Right cardiac atrium (tissue), 5 donors: ENCODE data around the gene IL23A. TPM values are rescaled to one million over a fixed set of nuclear protein-coding genes. Genes with fewer than 3 reads are reported as not detected.

Experiments
- ATAC-seq, 2 donors: fragments of 200-7000 bp; cut with Tn5 transposase; one replicate each; pipeline versions ENCODE4 v1.8.0 to v1.9.1; 2020; ENCODE audit warnings: moderate library complexity in 2 of 2, mild to moderate bottlenecking in 1 of 2
- DNase-seq, 3 donors: peaks; one replicate each; pipeline ENCODE4 v3.0.0-alpha.2; 2020
- H3K27ac ChIP-seq: one replicate; pipeline ENCODE4 v1.5.1; 2013; ENCODE audit warnings: mild to moderate bottlenecking, low read length, control low read depth, moderate library complexity
- H3K27me3 ChIP-seq: one replicate; pipeline ENCODE4 v1.6.1; 2013; ENCODE audit not compliant: control insufficient read depth, insufficient read depth
- H3K4me1 ChIP-seq: one replicate; pipeline ENCODE4 v1.6.1; 2013; ENCODE audit warnings: low read length; ENCODE audit not compliant: control insufficient read depth, insufficient read depth
- H3K4me3 ChIP-seq: one replicate; pipeline ENCODE4 v1.5.1; 2013; ENCODE audit warnings: low read length, control low read depth
- H3K9me3 ChIP-seq: one replicate; pipeline ENCODE4 v1.6.1; 2013; ENCODE audit warnings: low read length; ENCODE audit not compliant: control insufficient read depth
- WGBS: extraction: QIAGEN DNeasy Blood & Tissue Kit; methylation state at CpG from one replicate; pipeline ENCODE4 v1.1.7; 2013; 5-methylcytosine and 5-hydroxymethylcytosine counted together
- intact Hi-C, 4 donors: fragments of 100-400 bp; cut with DNase I; formaldehyde crosslinking; loops; one replicate each; pipeline versions ENCODE4 v1.11.0 to v1.14.0; 2022 to 2023
- long read RNA-seq, 4 donors: library from polyadenylated mRNA; unstranded; transcript quantifications; one replicate each; pipeline ENCODE4 v2.0.0, GENCODE V29; 2020 to 2021
- polyA plus RNA-seq: library from polyadenylated mRNA; stranded (reverse); fragments of 200-250 nt; gene quantifications from one replicate; pipeline ENCODE4 v1.2.3, GENCODE V29; 2013
- total RNA-seq, 4 donors: library from RNA; stranded (reverse); fragmentation: NEBNext Ultra II Directional; extraction: Animal tissue kit (Norgen Biotek cat#: 25700); gene quantifications; one replicate each; pipeline ENCODE4 v1.2.1, GENCODE V29; 2021
- donor health status: healthy with polysubstance abuse.
- donor health status: DM: no; HTN: yes; CAD: no.
- donor health status: DM: no; HTN: no; CAD: no.
- donor health status: DM: no; HTN: yes; CAD: no; lungs with severe emphysema.
- donor health status: DM: yes; HTN: yes; CAD: no.

Gene IL23A, protein sequence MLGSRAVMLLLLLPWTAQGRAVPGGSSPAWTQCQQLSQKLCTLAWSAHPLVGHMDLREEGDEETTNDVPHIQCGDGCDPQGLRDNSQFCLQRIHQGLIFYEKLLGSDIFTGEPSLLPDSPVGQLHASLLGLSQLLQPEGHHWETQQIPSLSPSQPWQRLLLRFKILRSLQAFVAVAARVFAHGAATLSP
- not detected for total RNA-seq
- polyA plus RNA-seq, result 0.32 TPM
- long read RNA-seq, donor 1, result 0 reads
- long read RNA-seq, donor 2, result 0 reads
- long read RNA-seq, donor 3, result 0 reads
- long read RNA-seq, donor 4, result 0 reads

DNA sequence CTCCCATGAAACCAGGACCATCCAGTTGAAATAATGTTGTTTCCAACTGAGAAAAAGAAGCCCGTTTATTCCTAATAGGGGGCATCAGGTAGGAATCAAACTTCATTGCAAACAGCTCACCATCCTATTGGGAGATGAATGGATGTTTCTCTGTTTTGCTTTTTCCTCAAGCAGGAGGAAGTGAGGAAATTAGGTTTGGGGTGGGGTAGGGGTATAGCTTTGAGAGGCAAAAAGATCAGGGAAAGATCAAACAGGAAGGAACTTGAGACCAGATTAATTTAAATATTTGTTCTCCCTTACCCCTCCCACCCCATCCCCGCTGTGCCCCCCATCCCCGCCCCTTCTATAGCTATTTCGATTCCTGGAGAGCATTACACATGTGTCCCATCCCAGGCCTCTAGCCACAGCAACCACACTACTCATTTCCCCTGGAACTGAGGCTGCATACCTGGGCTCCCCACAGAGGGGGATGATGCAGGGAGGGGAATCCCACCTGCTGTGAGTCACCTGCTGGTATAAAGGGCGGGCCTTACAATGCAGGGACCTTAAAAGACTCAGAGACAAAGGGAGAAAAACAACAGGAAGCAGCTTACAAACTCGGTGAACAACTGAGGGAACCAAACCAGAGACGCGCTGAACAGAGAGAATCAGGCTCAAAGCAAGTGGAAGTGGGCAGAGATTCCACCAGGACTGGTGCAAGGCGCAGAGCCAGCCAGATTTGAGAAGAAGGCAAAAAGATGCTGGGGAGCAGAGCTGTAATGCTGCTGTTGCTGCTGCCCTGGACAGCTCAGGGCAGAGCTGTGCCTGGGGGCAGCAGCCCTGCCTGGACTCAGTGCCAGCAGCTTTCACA lies at the start of gene IL23A:
IL23A (plus strand) TSS at position 577 of the 850 bp plus-strand sequence; CDS start at position 738, 161 bp downstream.
- Histone ChIP-seq H3K27ac (no peak within 1 kb of the TSS), H3K27me3 (no peaks in the 10 kb centered on the region), H3K4me3 (no peak within 1 kb of the TSS), H3K4me1 (no peaks in the 10 kb centered on the region), H3K9me3 (no peaks in the 10 kb centered on the region)
- DNase-seq (no peak), ATAC-seq (no peak)
- intact Hi-C loops, result loop anchor here in 1 of 4 donors (10.0 kb wide), 1 partner anchor 126 kb away; the partner anchor contains the start of gene SPRYD4
- WGBS, result 32% methylated on average over 9 of the region's 9 CpGs

DNA sequence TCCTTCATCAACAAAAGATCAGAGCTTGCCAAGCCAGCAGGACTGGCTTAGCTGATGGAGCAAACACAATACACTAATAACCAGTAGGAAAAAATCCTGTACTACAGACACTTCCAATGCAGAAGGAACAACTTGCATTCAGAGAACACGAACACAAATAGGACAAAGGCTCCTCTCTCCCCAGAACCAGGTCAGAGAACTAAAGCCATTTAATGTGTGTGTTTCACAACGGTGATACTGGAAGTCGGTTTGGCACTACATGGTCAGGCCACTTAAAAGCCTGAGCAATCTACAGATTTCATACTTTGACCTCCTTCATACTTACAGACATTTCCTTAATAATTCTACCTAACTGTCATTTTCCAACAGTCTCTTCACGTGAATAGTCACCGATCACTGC lies 44.9 kb upstream of the IL23A start:
- Histone ChIP-seq H3K4me3 (no peak overlapping the region), H3K27ac (no peak overlapping the region), H3K4me1 (peaks cover 12% of the 10 kb centered on the region), H3K27me3 (no peaks in the 10 kb centered on the region), H3K9me3 (no peaks in the 10 kb centered on the region)
- ATAC-seq, result no peak
- 65% methylated on average over 5 of the region's 5 CpGs for WGBS
- no peak for DNase-seq
- intact Hi-C loops, result no loop called here

DNA sequence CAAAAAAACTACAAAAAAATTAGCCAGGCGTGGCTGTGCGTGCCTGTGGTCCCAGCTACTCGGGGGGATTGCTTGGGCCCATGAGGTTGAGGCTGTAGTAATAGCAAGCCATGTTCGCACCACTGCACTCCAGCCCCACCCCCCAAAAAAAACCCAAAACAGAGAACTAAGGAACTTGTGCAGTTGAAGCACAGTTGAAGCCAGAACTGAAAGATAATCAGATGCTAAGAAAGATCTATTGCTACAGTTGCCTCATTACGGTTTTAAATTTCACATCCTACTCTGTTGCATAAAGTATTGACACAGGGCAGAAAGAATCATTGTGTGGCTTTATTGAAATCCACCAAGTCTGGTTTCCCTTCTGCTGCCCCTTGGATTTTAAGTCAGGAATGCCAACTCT lies 42.4 kb upstream of the IL23A start:
- Histone ChIP-seq H3K4me3 (no peak overlapping the region), H3K27ac (no peak overlapping the region), H3K9me3 (no peaks in the 10 kb centered on the region), H3K4me1 (peaks cover 12% of the 10 kb centered on the region), H3K27me3 (no peaks in the 10 kb centered on the region)
- intact Hi-C loops, result no loop called here
- no peak for DNase-seq
- no peak for ATAC-seq
- 64% methylated on average over 5 of the region's 5 CpGs for WGBS

DNA sequence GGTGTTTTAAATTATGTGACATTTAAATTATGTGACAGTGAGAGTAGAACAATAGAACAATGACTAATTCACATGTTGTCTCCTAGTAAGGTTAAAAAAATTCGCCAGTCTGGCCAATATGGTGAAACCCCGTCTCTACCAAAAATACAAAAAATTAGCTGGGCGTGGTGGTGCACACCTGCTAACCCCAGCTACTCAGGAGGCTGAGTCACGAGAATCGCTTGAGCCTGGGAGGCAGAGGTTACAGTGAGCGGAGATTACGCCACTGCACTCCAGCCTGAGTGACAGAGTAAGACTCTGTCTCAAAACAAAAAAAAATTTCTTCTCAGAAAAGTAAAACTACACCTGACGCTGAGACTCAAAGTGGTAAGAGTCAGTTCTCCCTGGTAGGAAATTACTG lies 41.3 kb upstream of the IL23A start:
- no peaks in the 10 kb centered on the region for H3K9me3 ChIP-seq
- DNase-seq (no peak), ATAC-seq (no peak)
- H3K4me1 ChIP-seq, result peaks cover 8% of the 10 kb centered on the region
- no peaks in the 10 kb centered on the region for H3K27me3 ChIP-seq
- intact Hi-C loops, result no loop called here
- H3K4me3 ChIP-seq, result no peak overlapping the region
- H3K27ac ChIP-seq, result no peak overlapping the region
- WGBS, result 90% methylated on average over 8 of the region's 8 CpGs

DNA sequence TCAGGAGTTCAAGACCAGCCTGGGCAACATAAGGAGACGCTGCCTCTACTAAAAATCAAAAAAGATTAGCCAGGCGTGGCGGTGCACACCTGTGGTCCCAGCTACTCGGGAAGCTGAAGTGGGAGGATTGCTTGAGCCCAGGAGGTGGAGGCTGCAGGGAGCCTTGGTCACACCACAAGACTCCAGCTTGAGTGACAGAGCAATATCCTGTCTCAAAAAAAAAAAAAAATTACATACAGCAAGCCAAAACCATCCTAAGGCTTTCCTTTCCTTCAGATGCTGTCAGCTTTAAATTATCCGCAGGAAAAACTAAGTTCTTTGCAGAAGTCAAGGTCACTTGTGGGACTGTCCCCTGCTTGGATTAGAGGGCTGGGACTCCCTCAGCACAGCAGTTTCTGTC lies 39.9 kb upstream of the IL23A start:
- Histone ChIP-seq H3K27me3 (no peaks in the 10 kb centered on the region), H3K27ac (peak overlapping the region; percentile 6), H3K4me3 (peak overlapping the region; percentile 67), H3K4me1 (peaks cover 8% of the 10 kb centered on the region), H3K9me3 (no peaks in the 10 kb centered on the region)
- intact Hi-C loops, result no loop called here
- WGBS, result 71% methylated on average over 5 of the region's 5 CpGs
- DNase-seq, result no peak
- no peak for ATAC-seq

DNA sequence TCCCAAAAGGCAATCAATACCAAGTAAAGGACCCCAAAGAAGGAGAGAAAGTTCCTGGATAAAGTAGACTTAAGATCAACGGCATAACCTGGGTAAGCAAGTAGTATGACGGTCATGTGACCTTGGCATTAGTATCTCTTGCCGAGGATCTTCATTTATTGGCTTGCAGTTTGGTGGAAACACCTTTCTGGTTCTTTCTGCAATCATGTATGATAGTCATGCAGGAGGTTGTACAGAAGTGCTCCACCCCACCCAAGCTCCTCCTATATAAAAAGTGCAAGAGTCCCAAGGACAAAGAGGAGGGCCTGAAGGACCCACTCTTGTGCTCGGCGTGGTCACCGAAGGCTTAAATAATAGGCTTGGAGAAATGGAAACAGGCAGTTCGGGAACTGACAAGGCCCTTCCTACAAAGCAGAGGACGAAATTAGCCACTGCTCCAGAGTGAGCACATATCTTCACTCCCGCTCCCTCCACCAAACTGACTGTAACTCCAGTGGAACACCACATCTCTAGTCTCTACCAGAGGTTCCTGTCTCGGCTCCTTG lies 39.3 kb upstream of the IL23A start:
- WGBS, result under 1% methylated on average over 10 of the region's 10 CpGs
- intact Hi-C loops, result no loop called here
- no peaks in the 10 kb centered on the region for H3K9me3 ChIP-seq
- H3K27ac ChIP-seq, result peak overlapping the region; percentile 95
- no peak for DNase-seq
- H3K4me1 ChIP-seq, result peaks cover 8% of the 10 kb centered on the region
- peak; percentile 2 to 3 for ATAC-seq
- no peaks in the 10 kb centered on the region for H3K27me3 ChIP-seq
- H3K4me3 ChIP-seq, result peak overlapping the region; percentile 67

DNA sequence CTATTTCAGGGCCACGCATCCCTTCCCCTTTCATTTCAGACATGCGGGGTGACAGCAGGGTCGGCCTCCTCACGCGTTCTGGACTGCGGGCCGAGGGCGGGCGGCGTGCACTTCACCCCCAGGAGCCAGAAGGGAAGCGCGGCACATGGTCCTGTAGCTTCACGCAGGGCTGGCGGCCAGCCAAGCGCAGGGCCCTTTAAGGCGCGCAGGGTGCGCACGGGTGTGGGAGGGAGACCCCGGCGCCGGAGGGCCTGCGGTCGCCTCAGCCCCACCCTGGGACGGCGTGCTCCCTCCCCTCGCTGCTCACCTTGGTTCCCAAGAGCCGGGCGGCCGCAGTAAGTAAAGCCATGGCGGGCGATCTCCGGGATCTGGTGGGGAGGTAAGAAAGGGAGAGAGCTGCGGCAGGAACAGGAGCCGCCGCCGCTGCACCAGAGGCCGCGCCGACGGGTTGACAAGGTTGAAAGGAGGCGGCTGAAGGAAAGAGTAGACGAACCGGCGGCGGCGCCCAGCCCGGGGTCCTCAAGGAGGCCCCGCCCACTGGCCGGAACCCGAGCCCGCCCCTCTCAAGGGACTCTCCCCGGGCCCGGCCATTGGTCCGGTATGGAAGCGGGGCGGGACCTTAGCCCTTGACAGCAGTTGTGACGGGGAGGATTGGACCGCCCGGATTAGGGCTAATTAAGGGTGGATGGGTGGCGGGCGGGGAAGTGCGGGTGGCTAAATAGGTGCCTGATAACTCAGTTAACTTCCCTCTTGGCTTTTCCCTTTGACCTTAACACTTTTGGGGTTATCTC lies 38.6 kb upstream of the IL23A start, which contains the start of gene CS:
CS (minus strand) TSS at position 478 of the 791 bp plus-strand sequence; CDS start at position 349, 129 bp downstream.
- DNase-seq (peak; percentile 99), ATAC-seq (peak; percentile 98 to 99)
- Histone ChIP-seq H3K4me1 (peaks cover 7% of the 10 kb centered on the region), H3K27me3 (no peaks in the 10 kb centered on the region), H3K4me3 (peak within 1 kb of the TSS; percentile 67), H3K9me3 (no peaks in the 10 kb centered on the region), H3K27ac (peak within 1 kb of the TSS; percentile 95)
- under 1% methylated on average over 63 of the region's 63 CpGs for WGBS
- intact Hi-C loops, result no loop called here

DNA sequence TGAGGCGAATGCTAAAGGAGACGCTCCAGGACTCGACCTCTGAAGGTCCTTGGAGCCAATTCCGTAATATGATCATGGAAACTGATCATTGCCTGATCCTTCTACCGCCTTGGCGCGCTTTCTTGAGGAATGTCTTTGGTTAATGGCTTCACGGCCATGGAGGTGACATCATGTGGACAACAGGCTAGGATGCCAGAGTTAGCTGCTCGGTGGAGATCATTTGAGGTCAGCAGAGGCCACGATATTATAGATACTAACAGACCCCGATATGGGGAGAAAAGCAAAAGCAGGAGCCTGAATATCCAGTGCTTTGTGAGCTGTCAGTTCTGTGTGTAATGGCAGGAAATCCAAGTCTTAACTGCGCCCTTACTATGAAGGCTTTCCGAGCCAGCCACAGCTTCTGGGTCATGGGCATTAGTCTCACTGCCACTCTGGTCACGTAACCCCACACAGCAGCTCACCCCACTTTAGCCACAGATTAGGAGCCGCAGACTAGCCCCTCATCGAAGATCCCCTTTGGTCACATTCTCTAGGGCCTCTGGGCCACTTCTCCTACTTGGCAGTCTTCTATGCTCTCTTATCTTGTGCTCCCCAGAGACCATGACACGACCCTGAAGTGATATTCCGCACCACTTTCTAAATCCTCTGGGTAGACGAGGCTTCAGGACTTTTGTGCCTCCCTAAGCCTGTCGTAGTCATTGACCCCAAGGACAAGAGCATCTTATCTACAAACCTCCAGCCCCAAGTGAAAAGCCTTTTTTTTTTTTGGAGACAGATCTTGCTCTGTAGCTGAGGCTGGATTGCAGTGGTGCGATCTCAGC lies 37.8 kb upstream of the IL23A start:
- Histone ChIP-seq H3K27me3 (no peaks in the 10 kb centered on the region), H3K27ac (peak overlapping the region; percentile 89), H3K4me1 (peaks cover 7% of the 10 kb centered on the region), H3K4me3 (peak overlapping the region; percentile 51), H3K9me3 (no peaks in the 10 kb centered on the region)
- intact Hi-C loops, result no loop called here
- ATAC-seq, result peak; percentile 25 to 44
- WGBS, result 23% methylated on average over 21 of the region's 21 CpGs
- no peak for DNase-seq

DNA sequence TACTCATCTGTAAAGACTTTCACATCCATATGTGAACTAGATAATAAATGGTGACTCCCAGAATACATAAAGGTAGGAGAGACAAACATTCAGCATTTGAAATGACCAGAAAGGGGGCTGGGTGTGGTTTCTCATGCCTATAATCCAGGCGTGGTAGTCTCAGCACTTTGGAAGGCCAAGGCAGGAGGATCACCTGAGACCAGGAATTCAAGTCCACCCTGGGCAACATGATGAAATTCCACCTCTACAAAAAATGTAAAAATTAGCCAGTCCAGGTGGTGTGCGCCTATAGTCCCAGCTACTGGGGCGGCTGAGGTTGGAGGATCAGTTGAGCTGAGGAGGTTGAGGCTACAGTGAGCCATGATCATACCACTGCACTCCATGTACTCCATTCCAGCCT lies 34.4 kb upstream of the IL23A start:
- Histone ChIP-seq H3K27me3 (no peaks in the 10 kb centered on the region), H3K4me3 (no peak overlapping the region), H3K27ac (no peak overlapping the region), H3K4me1 (no peaks in the 10 kb centered on the region), H3K9me3 (no peaks in the 10 kb centered on the region)
- no peak for DNase-seq
- 96% methylated on average over 3 of the region's 3 CpGs for WGBS
- no peak for ATAC-seq
- intact Hi-C loops, result no loop called here
